Measurements from ENCODE around the gene KLHL17. TPM values are rescaled to one million over a fixed set of nuclear protein-coding genes. Genes with fewer than 3 reads are reported as not detected.
A peak's percentile ranks its signal among the peaks of the same experiment; 100 is the strongest.

Gene KLHL17
- total and polyA plus RNA-seq, 10 of the 15 experiments (the other 5 are each of a cell fraction or from before 2014, with no cell fraction given) = 0.03 to 30.6 (median 5.3) TPM

DNA sequence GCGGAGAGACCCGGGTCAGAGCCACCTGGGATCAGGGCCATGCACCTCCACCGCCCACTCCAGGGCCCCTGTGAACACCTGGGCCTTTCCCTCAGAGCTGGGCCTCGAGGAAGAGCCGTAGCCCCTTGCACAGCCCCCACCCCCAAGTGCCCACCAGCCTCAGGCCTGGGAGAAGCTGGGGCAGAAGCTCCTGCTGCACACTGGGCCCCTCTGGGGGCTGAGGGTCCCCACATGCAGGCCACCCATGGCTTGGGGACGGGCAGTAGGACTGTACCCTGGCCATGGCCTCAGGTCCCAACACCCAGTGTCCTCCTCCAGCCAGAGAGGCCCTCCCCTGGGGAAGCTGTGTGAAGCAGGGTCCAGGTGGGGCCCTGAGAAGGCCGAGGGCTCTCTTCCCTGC is 7.8 kb upstream of the KLHL17 start (continued):
- TF ChIP-seq POLR2A (IDR thresholded peaks at IDR 0.05; ENCODE audit: low read depth, low read length) (no peak), RUNX3 (IDR thresholded peaks at IDR 0.05; ENCODE audit: low read length) (no peak), YY1 (IDR thresholded peaks at IDR 0.05; ENCODE audit: low read depth, low read length) (no peak), SP1 (IDR thresholded peaks at IDR 0.05; ENCODE audit: low read depth, low read length) (no peak)
- TF ChIP-seq, protein P1, sequence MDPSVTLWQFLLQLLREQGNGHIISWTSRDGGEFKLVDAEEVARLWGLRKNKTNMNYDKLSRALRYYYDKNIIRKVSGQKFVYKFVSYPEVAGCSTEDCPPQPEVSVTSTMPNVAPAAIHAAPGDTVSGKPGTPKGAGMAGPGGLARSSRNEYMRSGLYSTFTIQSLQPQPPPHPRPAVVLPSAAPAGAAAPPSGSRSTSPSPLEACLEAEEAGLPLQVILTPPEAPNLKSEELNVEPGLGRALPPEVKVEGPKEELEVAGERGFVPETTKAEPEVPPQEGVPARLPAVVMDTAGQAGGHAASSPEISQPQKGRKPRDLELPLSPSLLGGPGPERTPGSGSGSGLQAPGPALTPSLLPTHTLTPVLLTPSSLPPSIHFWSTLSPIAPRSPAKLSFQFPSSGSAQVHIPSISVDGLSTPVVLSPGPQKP (IDR thresholded peaks at IDR 0.05; ENCODE audit: low read depth, low read length) = no peak

DNA sequence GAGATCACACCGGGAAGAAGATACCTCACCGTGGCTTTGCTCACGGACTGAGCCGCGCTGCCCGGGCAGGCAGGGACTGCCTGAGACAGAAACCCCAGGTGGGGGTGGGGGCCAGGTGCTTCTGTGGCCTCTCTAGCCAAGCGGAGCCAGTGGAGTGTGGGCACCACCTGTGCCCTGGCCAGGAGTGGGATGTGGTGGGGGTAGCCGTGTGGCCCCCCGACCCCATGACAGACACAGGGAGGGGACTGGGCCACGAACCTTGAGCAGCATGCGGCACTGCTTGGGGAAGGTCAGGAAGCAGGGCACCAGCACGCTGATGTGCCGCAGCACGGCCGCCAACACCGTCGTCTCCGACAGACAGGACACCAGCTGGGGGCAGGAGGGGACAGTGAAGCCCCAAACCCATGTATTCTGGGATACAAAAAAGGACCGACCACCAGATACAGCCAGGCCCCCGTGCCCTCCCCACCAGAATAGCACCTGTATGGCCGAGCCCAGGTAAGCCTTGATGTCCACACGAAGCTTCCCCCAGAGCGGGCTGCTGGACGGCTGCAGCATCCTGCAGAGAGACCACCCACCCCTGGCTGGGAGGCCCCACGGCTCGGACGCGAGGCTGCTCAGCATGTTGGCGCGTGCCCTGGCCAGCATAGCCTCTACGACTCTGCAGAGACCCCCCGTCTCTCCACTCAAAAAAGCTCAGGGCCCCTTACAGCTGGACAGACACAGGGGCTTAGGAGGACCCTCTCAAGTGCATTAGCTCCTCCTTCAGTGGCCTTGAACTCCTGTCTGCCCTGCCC is 6.7 kb upstream of the KLHL17 start:
- POLR2A ChIA-PET = no interaction called here
- H3K36me3 ChIP-seq (ENCODE audit: control insufficient read depth in 2 of 2, insufficient read depth in 2 of 2, low read length in 1 of 2) = peaks cover 22 to 55% of the 10 kb centered on the region in 2 experiments
- in situ Hi-C loops (cut with MboI) (no loop called here), intact Hi-C loops (cut with micrococcal nuclease; ENCODE audit: unreplicated experiment) (no loop called here)
- FAIRE-seq (no peak), ATAC-seq (no peak), DNase-seq (ENCODE audit: low read depth, low spot score) (no peak)
- H3K79me2 ChIP-seq (ENCODE audit: control insufficient read depth, insufficient read depth, low read length) = peaks cover 16% of the 10 kb centered on the region
- H3K27ac ChIP-seq (ENCODE audit: control insufficient read depth, insufficient read depth) = no peak overlapping the region
- peaks cover 5% of the 10 kb centered on the region for H4K20me1 ChIP-seq (ENCODE audit: control insufficient read depth, insufficient read depth)
- SMC1A ChIA-PET (ENCODE audit: uncharacterized antibody, unreplicated experiment) = no interaction called here
- no peak overlapping the region for H3K4me3 ChIP-seq
- 95% methylated on average over 32 of the region's 32 CpGs for WGBS (ENCODE audit: insufficient coverage, insufficient replicate concordance, low lambda C conversion rate, missing lambda C conversion rate)
- no peaks in the 10 kb centered on the region for H3K27me3 ChIP-seq (replicated peaks in 1 of 2; ENCODE audit: control insufficient read depth in 2 of 2, insufficient read depth in 2 of 2, low read length in 1 of 2)
- H3K4me2 ChIP-seq (ENCODE audit: control insufficient read depth, insufficient read depth) = no peak overlapping the region
- H2AFZ ChIP-seq (ENCODE audit: control insufficient read depth, low read depth, low read length) = no peak overlapping the region
- CTCF ChIA-PET = no interaction called here
- RAD21 ChIA-PET (ENCODE audit: unreplicated experiment) = no interaction called here
- TF ChIP-seq ASH2L (IDR thresholded peaks at IDR 0.05; ENCODE audit: borderline replicate concordance, low read depth) (no peak), POLR2A (IDR thresholded peaks at IDR 0.05; ENCODE audit: low read depth, low read length) (peak; percentile 5; the same call in 1 of the 2 replicates)
- H3K9me3 ChIP-seq (replicated peaks; ENCODE audit: control insufficient read depth, insufficient read depth, low read length) = no peaks in the 10 kb centered on the region
- no TSS peak for BruUV-seq (replicated peaks)
- H3K9ac ChIP-seq (ENCODE audit: control insufficient read depth, insufficient read depth, low read length) = no peak overlapping the region
- H3K4me1 ChIP-seq (ENCODE audit: control insufficient read depth, insufficient read depth, low read length) = peaks cover 10% of the 10 kb centered on the region
